ENCODE results near the gene GPX7.

Gene GPX7

DNA sequence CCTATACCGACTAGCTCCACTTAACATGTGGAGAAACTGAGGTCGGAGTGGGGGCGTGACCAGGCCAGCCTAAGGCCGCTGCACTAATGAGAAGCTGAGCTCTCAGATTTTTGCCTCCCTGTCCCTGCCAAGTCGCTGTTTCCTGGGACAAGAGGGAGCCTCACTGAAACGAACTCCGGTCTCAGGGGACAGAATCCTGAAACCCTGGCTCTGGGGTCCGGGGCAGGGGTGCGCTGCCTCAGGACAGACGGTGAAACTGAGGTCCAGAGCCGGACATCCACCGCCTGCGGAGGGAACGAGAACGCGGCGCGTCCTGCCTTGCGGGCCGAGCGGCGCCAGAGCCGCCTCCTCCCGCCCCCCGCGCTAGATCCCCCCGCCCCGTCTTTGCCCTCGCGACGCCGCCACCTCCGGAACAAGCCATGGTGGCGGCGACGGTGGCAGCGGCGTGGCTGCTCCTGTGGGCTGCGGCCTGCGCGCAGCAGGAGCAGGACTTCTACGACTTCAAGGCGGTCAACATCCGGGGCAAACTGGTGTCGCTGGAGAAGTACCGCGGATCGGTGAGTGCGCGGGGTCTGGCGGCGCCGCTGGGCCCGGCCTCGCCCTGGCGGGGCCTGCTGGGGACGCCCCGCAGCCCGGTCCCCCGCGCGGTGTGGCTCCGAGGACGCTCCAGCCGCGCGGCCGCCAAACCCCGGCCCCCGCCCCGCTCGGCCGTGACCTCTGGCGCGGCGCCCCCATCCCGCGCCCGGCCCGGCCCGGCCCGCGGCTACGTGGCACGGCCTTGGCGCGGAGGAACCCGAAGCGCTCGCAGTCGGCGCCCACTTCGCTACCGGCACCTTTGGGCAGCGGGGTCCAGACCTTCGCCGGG lies at the start of gene GPX7:
Gene GPX7 (plus strand): TSS at position 381 of the 865 bp plus-strand sequence. CDS start 39 bp downstream, at position 420.
- no peak within 1 kb of the TSS for H3K27ac ChIP-seq
- TF ChIP-seq, protein P1, sequence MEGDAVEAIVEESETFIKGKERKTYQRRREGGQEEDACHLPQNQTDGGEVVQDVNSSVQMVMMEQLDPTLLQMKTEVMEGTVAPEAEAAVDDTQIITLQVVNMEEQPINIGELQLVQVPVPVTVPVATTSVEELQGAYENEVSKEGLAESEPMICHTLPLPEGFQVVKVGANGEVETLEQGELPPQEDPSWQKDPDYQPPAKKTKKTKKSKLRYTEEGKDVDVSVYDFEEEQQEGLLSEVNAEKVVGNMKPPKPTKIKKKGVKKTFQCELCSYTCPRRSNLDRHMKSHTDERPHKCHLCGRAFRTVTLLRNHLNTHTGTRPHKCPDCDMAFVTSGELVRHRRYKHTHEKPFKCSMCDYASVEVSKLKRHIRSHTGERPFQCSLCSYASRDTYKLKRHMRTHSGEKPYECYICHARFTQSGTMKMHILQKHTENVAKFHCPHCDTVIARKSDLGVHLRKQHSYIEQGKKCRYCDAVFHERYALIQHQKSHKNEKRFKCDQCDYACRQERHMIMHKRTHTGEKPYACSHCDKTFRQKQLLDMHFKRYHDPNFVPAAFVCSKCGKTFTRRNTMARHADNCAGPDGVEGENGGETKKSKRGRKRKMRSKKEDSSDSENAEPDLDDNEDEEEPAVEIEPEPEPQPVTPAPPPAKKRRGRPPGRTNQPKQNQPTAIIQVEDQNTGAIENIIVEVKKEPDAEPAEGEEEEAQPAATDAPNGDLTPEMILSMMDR (conservative IDR thresholded peaks at IDR 0.05): no peak
- TF ChIP-seq ZFX (IDR thresholded peaks at IDR 0.05): no peak

DNA sequence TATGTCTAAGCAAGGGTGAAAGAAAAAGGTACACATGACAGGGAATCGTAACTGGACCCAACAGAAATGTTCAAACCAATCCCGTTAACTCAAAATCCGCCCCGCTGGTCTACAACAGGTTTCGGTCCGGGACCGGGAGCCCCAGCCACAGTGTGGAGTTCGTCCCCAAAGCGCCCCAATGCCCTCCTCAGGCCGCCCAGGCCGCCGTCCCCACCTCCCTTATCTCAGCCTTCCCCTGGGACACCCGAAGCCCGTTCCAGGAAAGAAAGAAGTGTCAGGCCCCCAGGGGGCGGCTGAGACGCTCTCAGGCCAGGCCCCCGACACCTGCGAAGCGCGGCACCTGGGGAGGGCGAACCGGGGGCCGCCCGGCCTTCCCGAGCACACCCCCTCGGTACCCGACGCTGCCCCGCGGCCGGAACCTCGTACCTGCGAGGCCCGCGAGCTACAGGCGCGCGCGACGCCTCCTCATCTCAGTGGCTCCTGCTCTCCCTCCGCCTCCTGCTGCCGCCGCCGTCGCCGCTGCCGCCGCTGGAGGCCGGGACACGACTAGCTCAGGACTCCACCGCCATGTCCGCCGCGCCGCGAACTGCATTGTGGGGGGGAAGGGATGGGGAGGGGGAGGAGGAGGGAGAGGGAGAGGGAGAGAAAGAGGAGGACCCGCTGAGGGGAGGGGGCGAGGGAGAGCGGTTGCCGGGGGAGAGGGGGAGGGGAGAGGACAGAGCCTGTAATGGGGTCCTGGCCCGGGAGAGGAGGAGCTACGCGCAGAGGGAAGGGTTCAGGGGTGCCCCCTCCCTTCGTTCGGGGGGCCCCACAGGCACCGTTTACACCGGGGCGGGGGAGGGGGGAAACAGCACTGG lies 49.4 kb upstream of the GPX7 start, which contains the start of gene TUT4:
Gene TUT4 (minus strand): TSS at position 588 of the 857 bp plus-strand sequence. CDS start 26,812 bp downstream, outside the sequence.
- H3K27ac ChIP-seq: peak within 1 kb of the TSS; percentile 88
- peak; percentile 88 for TF ChIP-seq ZFX (IDR thresholded peaks at IDR 0.05)
- TF ChIP-seq, protein P1 (conservative IDR thresholded peaks at IDR 0.05): peak; percentile 9; the same call in 1 of the 2 replicates

DNA sequence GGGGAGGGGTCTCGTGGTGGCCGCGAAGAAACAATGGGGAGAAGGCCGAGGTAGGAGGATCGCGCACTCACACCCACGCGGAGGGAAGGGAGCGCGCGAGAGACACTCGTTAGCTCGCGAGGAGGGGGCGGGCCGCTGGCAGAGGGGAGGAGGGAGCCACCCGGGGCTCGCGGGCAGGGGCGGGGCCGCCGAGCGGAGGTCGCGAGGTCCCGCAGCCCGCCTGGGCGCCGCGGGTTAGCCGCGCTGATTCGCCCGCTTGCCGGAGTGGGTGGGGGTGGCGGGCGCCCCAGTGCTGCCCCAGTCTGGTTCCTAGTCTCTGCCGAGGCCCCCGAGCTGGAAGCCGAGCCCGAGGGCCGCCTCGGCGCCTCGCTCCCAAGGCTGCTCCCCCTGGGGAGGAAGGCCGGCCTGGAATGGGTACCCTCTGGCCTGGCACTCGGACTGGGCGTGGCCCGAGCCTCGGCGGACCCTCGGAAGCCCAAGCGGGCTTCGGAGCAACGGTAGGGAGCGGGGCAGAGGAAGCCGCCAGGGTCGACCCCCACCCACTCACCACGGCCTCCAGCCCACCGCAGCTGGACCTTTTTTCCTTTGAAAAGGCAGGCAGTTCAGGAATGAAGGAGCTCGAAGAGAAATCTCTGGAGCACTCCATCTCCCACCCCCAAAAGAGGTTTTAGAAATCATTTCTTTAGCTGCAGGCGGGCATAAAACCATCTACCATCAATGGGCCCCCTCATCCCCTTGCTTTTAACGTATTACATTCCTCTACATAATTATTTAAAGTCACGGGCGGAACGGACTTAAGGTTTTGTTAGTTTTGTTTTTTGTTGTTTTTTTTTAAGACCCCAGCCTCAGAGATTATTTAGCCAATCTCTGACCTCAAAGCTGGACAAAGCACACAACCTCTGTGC lies 48.6 kb upstream of the GPX7 start:
- peak overlapping the region; percentile 88 for H3K27ac ChIP-seq
- no peak for TF ChIP-seq ZFX (IDR thresholded peaks at IDR 0.05)
- TF ChIP-seq, protein P1 (conservative IDR thresholded peaks at IDR 0.05): no peak

DNA sequence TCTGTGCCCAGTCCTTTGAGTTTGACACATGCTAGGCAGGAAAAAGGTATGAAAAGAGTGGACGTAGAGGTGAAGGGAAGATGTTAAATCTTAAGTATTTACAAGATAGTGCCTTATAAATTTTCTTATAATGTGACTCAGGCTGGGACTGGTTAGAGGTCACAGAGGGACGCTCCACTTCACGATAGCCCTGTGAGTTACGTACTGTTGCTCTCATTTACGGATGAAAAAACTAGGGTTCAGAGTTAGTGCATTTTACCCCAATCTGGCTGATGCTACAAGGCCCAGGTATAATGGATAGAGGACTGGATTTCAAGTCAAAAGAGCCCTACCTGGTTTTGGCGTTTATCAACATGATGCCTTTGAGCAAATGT lies 47.9 kb upstream of the GPX7 start:
- no peak overlapping the region for H3K27ac ChIP-seq
- no peak for TF ChIP-seq ZFX (IDR thresholded peaks at IDR 0.05)
- TF ChIP-seq, protein P1 (conservative IDR thresholded peaks at IDR 0.05): no peak

DNA sequence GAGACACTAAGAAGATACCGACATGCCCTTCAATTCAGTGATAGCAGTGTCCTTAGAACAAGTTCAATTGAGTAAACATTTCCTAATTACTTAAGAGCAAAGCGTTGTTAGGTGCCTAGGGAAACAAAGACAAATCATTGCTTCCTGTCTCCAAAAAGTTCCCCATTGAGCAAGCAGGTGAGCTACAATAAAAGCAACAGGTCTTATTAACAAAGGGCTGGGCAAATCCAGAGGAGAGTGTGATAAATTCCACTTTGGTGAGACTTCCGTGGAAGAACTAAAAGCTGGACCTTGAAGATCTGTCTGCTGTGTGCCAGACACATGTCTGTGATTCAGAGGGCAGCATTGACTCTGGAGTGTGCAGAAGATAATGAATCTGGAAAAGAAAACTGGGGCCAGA lies 47.4 kb upstream of the GPX7 start:
- H3K27ac ChIP-seq: no peak overlapping the region
- TF ChIP-seq, protein P1 (conservative IDR thresholded peaks at IDR 0.05): no peak
- TF ChIP-seq ZFX (IDR thresholded peaks at IDR 0.05): no peak

DNA sequence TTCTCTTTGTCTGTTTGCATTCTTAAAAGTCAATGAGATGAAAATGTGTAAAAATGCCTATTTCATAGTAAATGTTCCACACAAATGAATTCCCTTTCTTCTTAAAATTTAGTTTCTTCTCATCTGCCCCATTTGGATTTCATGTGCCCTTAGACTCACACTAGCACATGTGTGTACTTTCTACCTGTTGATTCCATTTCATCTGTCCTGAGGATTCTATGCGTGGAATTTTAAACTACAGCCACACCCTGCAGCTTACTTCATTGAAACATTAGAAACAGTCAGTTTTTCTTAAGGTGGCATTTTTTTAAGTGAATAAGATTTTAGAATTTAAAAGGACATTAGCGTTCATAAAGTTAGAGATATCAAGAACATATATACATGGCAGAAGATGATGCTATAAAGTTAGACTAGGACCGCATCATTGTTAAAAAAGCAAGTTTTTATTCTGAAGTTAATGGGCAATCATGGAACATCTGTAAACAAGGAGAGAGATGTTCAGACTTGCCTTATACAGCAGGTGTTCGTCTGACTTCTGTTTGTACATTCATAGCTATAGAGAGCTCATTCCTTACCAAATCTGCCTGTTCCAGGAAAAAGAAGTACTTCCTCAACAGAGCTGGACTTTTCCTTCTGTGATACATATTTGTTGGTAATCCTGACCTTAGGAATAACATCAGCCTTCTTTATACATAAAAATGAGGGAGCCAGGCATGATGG lies 45.4 kb upstream of the GPX7 start:
- TF ChIP-seq ZFX (IDR thresholded peaks at IDR 0.05): no peak
- TF ChIP-seq, protein P1 (conservative IDR thresholded peaks at IDR 0.05): no peak
- no peak overlapping the region for H3K27ac ChIP-seq
